DMS 273 (cell line): ENCODE measurements around the gene PLPP6.
"Not testable (repeated sequence)": the region's sequence is repeated elsewhere in the genome, so short reads cannot be mapped to it uniquely, and the experiment has no call there.

ENCODE experiments used
- DNase-seq: peaks from one replicate; lab custom pipeline; 2025; ENCODE audit not compliant: unreplicated experiment; lab: John Stamatoyannopoulos, UW

PLPP6 gene

GRCh38 chr9:4662108-4662988 is at the start of gene PLPP6:
Gene PLPP6, plus strand, starts transcription at chr9:4662294. Its CDS starts 82 bp downstream, at chr9:4662376.
- peak; percentile 94 for DNase-seq

DNA sequence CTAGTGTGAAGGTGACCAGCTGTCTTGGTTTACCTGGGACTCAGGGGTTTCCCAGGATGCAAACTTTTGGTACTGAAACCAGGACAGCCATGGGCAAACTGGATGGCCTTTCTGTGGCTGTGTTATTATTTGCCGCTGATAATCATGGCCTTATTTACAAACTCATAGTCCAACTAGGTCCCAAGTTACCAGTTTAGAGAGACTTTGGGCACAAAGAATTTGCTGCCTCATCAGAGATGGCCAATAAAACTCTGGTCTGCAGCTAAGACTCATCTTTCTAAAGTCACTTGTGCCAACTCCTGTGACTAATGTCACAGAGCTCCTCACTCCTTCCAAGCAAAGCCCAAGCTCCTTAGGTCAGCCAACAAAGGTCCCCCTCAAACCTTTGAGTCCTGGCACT is 47.5 kb upstream of the PLPP6 start:
- no peak for DNase-seq

DNA sequence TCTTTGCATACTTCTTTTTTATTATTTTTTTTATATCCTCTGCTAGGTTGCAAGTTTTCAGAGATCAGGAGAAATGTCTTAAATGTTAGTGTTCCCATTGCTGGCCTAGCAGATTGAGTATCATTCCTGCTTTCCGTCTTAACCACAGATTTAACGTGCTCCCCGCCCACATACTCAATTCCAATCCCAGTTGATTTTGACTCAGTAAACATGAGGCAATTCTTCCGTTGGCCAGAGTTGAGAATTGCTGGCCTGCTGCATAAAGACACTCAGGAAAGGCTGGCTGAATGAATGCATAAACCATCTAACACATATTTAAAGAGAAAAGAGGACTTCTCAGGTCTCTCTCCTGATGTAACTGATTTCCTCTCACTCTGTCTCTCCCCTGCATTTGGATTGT is 46.8 kb upstream of the PLPP6 start:
- no peak for DNase-seq

- DNase-seq = no peak
Measured at GRCh38 chr9:4615778-4616177, 46.3 kb upstream of the PLPP6 start.

DNA sequence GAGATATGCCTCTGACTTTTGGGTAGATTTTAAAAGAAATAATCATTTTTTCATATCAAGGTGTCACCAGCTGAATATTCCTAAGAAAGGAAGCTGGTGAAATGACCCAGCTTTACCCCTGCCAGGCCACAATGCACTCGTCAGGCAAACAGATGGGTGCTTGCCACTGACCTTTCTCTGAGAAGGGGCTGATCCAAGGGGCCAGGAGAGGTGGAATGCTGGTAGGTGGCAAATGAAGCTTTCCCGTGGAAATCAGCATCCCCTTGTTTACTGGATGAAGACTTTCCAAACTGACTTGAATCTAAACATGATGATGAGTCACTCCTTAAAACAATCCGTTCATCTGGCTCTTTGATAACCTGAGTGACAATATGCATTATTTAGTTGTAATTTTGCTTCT is 44.3 kb upstream of the PLPP6 start:
- DNase-seq = peak; percentile 5

GRCh38 chr9:4618700-4619099 is 43.4 kb upstream of the PLPP6 start:
- no peak for DNase-seq

DNA sequence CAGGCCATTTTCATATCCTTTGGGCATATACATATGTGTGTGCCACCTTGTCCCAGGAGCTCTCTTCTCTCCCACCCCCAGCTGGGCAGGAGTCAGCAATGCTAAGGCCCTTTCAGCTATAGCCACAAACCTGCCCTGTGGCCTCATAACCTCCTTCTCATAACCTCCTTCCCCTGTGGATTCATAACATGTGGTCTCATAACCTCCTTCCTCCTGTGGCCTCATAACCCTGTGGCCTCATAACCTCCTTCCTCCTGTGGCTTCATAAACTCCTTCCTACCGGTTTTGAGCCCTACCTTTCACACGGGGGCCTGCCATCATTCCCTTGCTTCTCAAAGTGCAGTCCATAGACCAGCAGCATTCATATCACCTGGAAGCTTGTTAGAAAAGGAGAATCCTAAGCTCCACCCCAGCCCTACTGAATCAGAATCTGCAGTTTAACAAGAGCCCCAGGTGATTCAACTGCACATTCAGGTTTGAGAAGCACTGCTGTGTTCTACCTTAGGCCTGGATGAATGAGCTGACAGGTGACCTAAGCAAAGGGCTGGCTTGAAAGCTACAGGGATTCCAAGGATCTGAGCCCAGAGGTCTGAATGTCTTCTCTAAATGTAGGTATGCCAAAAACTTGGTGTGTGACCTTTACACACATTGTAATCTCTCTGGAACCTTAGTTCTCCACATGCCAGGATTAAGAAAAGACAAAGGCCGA is 41.9 kb upstream of the PLPP6 start:
- DNase-seq = no peak

- DNase-seq = no peak
Measured at GRCh38 chr9:4620881-4621555, 41.1 kb upstream of the PLPP6 start.

DNA sequence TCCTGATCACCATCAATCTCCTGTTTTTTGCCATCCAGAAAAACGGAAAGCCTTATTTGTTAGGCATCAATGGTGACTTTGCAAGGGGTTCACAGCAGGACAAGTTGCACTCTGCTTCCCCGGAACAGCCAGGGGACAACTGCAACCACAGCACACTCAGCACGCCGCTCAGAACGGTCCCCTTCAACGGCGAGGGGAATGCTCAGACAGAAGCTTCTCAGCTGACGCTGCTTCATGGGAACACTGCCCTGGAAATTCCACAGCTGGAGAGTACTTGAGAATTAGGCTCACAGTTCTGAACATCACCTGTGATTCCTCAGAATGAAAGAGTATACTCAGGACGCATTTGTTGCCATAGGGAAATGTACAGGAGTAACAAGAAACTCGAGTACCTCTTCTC is 40.1 kb upstream of the PLPP6 start:
- no peak for DNase-seq

- peak; percentile 11 for DNase-seq
Measured at GRCh38 chr9:4630836-4631235, 31.3 kb upstream of the PLPP6 start.

DNA sequence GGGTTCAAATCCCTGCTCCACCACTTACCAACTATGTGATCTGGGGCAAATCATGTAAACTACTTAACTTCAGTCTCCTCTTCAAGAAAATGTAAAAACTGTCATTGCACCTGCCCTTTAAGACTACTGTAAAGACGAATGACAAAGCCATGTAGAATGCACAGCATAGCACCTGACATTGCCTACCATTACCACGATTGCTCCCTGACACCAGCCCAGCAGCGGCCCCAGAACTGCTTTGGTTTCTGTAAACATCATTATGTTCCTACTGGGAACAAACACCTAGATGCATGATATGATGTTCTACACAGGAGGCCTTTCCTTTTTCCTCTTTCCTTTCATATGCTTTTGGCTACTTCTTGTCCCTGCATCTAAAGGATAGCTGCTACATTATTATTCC is 23.1 kb upstream of the PLPP6 start:
- DNase-seq = no peak

DNA sequence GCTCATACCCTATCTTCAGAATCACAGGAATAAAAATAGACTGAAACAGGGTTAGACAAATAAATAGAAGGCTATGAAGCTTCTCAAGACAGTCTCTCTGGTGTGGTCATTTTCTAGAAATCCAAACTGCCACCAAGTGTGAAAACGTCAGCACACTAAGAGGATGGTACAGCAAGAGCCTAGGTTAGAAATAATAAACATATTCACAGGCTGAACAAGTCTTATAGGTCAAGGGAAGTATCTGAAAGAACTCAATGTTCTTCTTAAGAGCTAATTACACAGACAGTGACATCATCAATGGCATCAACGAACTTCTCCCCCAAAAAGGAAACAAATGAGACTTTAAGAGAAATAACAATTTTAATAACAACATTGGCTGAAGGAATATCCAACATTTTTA is 22.7 kb upstream of the PLPP6 start:
- no peak for DNase-seq

DNA sequence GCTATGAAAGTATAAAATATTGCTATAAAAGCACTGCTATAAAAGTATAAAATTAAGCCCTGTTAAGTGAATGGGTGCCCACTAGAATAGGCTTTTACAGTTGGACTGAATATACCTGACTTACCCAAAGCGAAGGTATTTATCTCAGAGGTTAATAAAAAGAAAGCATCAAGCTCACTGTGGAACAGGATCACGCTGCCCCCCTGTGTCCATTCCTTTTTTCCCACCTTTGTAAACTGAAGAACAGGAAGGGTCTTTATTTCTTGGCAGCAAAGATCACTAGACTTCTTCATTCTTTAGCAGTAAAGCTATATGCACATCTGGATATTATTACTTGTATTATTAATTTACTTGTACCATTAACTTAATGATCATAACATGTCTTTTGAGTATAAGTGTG is 22.1 kb upstream of the PLPP6 start:
- peak; percentile 65 for DNase-seq

GRCh38 chr9:4642351-4642750 is 19.7 kb upstream of the PLPP6 start:
- no peak for DNase-seq

DNA sequence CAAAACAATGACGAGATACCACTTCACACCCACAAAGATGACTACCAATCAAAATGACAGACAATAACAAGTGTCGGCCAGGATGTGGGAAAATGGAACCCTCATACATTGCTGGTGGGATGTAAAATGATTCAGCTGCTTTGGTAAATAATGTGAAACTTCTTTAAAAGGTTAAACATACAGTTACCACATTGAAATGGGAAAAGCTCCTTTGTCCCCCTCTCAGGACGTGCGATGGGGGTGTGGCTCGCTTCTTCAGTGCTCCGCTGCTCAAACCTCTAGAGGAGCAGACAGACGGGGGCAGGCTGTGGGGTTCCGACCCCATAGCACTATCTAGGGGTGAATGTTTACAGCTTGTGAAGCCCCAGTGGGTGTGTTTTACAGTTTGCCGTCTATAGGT is 8.0 kb upstream of the PLPP6 start:
- DNase-seq = no peak

DNA sequence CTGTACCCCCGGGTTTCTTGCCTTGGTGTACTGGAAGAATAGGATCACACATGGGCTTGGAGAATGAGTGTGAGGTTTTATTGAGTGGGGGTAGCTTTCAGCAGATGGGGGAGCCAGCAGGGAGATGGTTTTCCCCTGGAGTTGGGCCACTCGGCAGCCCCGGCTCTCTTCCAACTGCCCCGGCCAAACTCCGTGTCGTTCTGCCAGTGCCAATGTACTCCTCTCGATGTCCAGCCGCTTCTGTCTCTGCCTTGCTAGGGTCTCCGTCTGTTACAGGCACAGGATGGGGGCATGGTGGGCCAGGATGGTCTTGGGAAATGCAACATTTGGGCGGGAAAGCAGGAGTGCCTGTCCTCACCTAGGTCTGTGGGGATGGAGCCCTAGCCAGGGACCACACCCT is 7.6 kb upstream of the PLPP6 start:
- DNase-seq = no peak

GRCh38 chr9:4656196-4656595 is 5.9 kb upstream of the PLPP6 start:
- not testable (repeated sequence) for DNase-seq

DNA sequence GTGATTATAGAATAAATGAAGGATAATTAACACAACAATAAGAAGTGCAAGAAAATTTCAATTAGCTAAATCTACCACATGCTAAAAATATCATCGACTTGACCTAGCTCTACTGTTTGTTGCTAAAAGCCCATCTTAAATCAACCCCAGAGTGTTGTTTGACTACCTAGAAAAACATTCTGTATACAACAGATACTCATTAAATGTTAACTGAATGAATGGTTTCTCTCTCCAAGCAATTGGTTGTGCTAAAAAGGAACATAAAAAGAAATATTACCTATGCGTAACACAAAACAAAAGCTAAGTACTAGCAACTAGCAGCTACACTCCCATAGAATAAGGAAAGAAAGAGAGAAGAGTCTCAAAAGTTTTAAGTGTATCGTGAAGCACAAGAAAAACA is 5.5 kb upstream of the PLPP6 start:
- no peak for DNase-seq

- DNase-seq = no peak
Measured at GRCh38 chr9:4657426-4658159, 4.5 kb upstream of the PLPP6 start.

DNA sequence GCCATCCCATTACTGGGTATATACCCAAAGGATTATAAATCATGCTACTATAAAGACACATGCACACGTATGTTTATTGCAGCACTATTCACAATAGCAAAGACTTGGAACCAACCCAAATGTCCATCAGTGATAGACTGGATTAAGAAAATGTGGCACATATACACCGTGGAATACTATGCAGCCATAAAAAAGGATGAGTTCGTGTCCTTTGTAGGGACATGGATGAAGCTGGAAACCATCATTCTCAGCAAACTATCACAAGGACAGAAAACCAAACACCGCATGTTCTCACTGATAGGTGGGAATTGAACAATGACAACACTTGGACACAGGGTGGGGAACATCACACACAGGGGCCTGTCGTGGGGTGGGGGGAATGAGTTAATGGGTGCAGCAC is 1.4 kb upstream of the PLPP6 start:
- DNase-seq = not testable (repeated sequence)

GRCh38 chr9:4661165-4661564 is 929 bp upstream of the PLPP6 start:
- DNase-seq = no peak
